WI38 (cell line): ENCODE data around the gene SRPK2.

Source experiments
- H3K4me3 ChIP-seq: 2 replicates; pipeline ENCODE4 v1.5.1; 2011; ENCODE audit warnings: low read depth, mild to moderate bottlenecking, control low read depth, low read length
- TF ChIP-seq, protein P1 (sequence below): IDR thresholded peaks from 2 replicates; pipeline ENCODE4 v1.5.1; 2012; ENCODE audit warnings: low read depth, mild to moderate bottlenecking, control low read depth, low read length

SRPK2 gene

GRCh38 chr7:105178177-105178576, 210.5 kb downstream of the SRPK2 start:
- H3K4me3 ChIP-seq = no peak overlapping the region
- TF ChIP-seq, protein P1, sequence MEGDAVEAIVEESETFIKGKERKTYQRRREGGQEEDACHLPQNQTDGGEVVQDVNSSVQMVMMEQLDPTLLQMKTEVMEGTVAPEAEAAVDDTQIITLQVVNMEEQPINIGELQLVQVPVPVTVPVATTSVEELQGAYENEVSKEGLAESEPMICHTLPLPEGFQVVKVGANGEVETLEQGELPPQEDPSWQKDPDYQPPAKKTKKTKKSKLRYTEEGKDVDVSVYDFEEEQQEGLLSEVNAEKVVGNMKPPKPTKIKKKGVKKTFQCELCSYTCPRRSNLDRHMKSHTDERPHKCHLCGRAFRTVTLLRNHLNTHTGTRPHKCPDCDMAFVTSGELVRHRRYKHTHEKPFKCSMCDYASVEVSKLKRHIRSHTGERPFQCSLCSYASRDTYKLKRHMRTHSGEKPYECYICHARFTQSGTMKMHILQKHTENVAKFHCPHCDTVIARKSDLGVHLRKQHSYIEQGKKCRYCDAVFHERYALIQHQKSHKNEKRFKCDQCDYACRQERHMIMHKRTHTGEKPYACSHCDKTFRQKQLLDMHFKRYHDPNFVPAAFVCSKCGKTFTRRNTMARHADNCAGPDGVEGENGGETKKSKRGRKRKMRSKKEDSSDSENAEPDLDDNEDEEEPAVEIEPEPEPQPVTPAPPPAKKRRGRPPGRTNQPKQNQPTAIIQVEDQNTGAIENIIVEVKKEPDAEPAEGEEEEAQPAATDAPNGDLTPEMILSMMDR = no peak

- no peak overlapping the region for H3K4me3 ChIP-seq
- TF ChIP-seq, protein P1 = no peak
Measured at GRCh38 chr7:105177026-105177425, 211.7 kb downstream of the SRPK2 start.

DNA sequence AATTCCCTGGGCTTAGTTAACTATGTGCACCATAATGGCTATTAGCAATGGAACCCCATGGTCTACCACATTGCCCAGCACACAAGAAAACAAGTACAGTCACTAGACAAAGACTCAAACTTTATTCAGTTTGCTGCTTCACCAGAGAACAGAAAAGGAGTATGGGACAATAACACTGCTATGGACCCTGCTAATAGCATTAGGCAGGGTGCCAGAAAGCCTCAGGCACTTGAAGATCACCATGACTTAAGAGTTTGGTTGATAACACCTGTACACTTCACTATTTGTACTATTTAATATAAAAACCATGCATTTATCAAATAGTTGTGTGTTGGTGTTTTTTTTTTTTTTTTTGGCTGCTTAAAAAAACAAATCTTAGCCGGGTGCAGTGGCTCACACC, 215.1 kb downstream of the SRPK2 start:
- no peak overlapping the region for H3K4me3 ChIP-seq
- TF ChIP-seq, protein P1 = no peak

DNA sequence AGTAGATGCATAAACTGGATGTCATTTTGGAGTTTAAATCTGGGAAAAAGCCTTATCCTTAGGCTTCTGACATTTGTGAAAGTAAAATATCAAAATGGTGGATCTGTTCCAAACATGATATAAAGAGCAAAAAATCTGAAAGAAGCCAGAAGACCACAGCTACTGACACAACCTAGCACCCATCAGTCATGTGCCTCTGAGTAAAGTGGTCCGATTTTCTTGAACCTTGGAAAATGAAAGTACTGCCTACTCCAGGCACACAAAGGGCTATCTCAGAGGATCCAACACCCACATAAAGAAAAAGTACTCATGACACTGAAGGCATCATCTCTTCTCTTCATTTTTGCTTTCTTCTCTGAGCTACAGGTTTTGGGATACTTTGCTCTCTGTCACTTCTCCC, 224.0 kb downstream of the SRPK2 start:
- TF ChIP-seq, protein P1 = no peak
- H3K4me3 ChIP-seq = no peak overlapping the region

DNA sequence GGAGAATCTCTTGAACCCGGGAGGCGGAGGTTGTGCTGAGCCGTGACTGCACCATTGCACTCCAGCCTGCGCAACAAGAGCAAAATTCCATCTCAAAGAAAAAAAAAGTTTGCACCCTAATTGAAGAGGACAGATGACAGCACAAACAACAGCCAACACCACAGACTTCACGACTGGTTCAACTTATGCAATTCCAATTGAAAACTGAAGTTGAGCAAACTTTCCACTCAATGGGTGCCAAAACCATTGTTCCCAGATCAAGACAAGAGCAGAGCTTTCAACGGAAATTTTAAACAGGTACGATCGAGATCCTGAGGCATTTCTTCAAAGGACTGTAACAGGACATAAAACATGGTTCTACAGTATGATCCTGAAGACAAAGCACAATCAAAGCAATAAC, 225.0 kb downstream of the SRPK2 start:
- TF ChIP-seq, protein P1 = no peak
- H3K4me3 ChIP-seq = no peak overlapping the region

GRCh38 chr7:105161366-105161765, 227.4 kb downstream of the SRPK2 start:
- no peak overlapping the region for H3K4me3 ChIP-seq
- TF ChIP-seq, protein P1 = no peak

DNA sequence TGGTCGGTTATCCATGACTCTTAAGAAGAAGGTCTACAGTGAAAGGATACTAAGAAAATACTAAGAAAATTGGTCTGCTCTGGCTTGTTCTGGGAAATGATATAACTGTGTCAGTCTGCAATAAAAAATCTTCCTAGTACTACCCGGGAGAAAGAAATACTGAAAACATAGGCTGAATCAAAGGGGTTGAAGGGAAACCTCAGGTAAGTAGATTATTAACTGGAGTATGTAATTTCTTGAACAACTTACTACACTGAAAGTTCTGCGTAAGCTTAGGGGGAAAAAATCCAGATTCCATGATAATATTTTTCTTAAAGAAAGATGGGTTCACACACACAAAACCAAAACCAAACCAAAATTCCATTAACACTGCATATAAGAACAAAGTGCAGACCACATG, 231.4 kb downstream of the SRPK2 start:
- no peak overlapping the region for H3K4me3 ChIP-seq

More for the DNA sequence above, 231.4 kb downstream of the SRPK2 start:
- TF ChIP-seq, protein P1 = no peak
